Measurements from ENCODE around the gene SLC25A42. TPM values are rescaled to one million over a fixed set of nuclear protein-coding genes. Genes with fewer than 3 reads are reported as not detected.

SLC25A42 gene
- total and polyA plus RNA-seq, 5 donors = 13.4 to 18.7 (median 13.8) TPM

DNA sequence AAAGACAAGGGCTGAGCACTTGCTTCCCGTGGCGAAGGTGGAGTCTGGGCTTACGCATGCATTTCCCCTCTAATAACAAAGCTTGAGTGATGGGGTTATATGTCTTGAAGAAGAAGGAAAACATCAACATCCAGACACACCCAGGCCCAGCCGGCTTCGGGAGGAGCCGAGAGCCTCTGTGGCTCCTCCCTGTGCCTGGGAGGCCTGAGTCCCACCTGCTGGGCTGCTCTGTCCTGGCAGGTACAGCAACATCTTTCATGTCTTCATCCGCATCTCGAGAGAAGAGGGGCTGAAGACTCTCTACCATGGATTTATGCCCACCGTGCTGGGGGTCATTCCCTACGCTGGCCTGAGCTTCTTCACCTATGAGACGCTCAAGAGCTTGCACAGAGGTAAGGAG, 43.9 kb downstream of the SLC25A42 start:
- H3K4me1 ChIP-seq (ENCODE audit: control insufficient read depth, insufficient read depth, low read length) = no peaks in the 10 kb centered on the region
- H3K4me3 ChIP-seq (ENCODE audit: low read length) = no peak overlapping the region
- intact Hi-C loops (cut with DNase I) = no loop called here
- ATAC-seq = no peak
- 85% methylated on average over 11 of the region's 11 CpGs for WGBS
- H3K9me3 ChIP-seq (ENCODE audit: control insufficient read depth, low read length) = no peaks in the 10 kb centered on the region
- no peaks in the 10 kb centered on the region for H3K27me3 ChIP-seq (ENCODE audit: control insufficient read depth, insufficient read depth)
- DNase-seq = no peak
- no peak overlapping the region for H3K27ac ChIP-seq (ENCODE audit: low read length)

DNA sequence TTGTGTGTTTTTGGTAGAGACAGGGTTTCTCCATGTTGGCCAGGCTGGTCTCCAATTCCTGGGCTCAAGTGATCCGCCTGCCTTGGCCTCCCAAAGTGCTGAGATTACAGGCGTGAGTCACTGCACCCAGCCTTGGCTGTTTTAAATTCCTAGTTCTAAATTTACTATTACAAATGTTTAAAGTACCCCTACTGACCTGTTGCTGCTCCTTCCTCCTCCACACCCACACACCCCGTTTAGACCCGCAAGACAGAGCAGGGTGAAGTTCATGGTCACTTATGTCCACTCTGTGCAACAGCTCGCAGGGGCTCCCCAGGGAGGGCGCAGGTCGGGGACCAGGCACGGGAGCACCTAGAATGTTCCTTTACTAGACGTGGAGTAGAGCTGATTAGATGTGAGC, 45.8 kb downstream of the SLC25A42 start:
- Histone ChIP-seq H3K9me3 (ENCODE audit: control insufficient read depth, low read length) (no peaks in the 10 kb centered on the region), H3K4me1 (ENCODE audit: control insufficient read depth, insufficient read depth, low read length) (no peaks in the 10 kb centered on the region), H3K27me3 (ENCODE audit: control insufficient read depth, insufficient read depth) (no peaks in the 10 kb centered on the region), H3K27ac (ENCODE audit: low read length) (no peak overlapping the region), H3K4me3 (ENCODE audit: low read length) (no peak overlapping the region)
- 68% methylated on average over 9 of the region's 9 CpGs for WGBS
- intact Hi-C loops (cut with DNase I) = no loop called here
- DNase-seq = no peak
- ATAC-seq = no peak

DNA sequence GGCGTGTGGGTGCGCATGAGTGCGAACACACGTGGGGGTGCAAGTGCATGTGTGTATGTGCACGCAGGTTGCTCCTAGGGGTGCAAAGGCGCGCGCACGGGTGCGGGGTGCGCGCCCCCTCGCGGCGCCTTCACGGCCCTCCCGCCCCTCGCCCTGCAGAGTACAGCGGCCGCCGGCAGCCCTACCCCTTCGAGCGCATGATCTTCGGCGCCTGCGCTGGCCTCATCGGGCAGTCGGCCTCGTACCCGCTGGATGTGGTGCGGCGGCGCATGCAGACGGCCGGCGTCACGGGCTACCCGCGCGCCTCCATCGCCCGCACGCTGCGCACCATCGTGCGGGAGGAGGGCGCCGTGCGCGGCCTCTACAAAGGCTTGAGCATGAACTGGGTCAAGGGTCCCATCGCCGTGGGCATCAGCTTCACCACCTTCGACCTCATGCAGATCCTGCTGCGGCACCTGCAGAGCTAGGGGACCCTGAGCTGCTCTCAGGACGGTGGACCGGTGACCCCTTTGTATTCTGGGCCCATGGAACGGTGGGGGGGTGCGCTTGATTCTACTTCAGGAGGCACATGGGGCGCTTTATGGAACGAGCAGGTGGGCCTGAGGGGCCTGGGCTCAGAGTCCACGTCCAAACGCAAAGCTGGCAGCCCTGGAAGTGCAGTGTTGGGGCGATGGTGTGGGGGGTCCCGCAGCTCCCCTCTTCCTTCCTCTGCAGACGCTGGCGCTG, 46.8 kb downstream of the SLC25A42 start:
- intact Hi-C loops (cut with DNase I) = no loop called here
- Histone ChIP-seq H3K9me3 (ENCODE audit: control insufficient read depth, low read length) (no peaks in the 10 kb centered on the region), H3K27me3 (ENCODE audit: control insufficient read depth, insufficient read depth) (no peaks in the 10 kb centered on the region), H3K27ac (ENCODE audit: low read length) (no peak overlapping the region), H3K4me1 (ENCODE audit: control insufficient read depth, insufficient read depth, low read length) (no peaks in the 10 kb centered on the region), H3K4me3 (ENCODE audit: low read length) (no peak overlapping the region)
- DNase-seq = peak in 2 of 3 donors; percentile 69 to 71
- peak; percentile 5 to 11 for ATAC-seq
- WGBS = 21% methylated on average over 66 of the region's 66 CpGs

DNA sequence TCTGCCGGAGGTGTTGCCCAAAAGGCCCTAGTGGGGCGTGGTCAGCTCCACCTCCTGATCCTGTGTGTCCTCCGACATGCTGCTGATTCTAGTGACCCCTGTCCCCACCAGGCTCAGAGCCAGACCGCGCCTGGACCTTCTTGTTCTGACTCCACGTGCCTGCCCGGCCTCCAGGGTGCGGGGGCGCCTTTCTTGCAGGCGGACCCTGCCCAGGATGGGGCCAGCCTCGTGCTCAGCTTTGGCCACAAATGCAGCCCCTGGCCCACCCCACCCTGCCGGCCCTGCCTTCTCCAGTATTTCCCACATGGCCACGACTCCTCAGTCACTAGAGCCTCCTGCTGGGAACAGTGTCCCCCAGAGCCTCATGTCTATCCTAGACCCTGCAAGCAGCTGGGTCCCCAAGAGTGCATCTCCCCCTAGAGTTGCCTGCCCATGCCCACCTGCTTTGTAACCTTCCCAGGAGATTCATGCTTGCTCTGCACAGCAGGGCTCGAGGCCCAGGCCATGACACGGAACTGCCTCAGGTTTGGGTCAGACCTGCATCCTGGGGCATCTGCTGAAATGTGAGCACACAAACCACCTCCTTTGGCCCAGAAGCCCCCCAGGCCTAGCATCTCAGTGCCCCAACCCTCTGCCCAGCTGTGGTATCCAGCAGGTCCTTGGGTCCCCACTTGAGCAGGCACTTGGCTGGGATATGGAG, 47.5 kb downstream of the SLC25A42 start:
- Histone ChIP-seq H3K9me3 (ENCODE audit: control insufficient read depth, low read length) (no peaks in the 10 kb centered on the region), H3K27ac (ENCODE audit: low read length) (no peak overlapping the region), H3K4me1 (ENCODE audit: control insufficient read depth, insufficient read depth, low read length) (no peaks in the 10 kb centered on the region), H3K4me3 (ENCODE audit: low read length) (no peak overlapping the region), H3K27me3 (ENCODE audit: control insufficient read depth, insufficient read depth) (no peaks in the 10 kb centered on the region)
- intact Hi-C loops (cut with DNase I) = no loop called here
- WGBS = 78% methylated on average over 15 of the region's 15 CpGs
- ATAC-seq = peak in 1 of 2 donors; percentile 5
- DNase-seq = no peak

DNA sequence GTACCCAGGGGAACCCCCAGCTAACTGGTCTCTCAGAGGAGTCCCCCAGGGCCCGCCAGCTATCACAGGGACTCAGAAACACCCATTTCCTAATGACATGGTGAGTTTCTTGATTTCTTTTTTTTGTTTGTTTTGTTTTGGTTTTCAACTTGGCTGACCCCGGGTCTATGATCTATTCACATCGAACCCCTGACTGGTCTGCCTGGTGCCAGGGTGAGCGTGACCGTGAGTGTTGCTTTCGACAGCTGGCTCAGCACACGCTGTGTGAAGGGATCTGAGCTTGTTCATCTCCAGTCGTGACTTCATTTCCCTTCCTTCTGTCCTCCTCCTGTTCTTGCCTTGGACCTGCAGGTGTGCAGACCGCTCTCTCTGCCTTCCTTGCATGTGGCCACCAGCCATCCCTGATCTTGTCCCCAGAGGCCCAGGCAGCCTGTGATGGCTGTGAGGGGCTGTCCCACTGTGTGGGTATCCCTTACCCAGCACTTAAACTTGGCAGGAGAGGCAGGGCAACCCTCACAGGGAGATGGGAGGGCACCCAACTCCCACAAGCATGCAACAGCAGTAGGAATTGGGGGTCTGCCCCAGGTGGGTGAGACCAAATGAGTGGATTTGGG, 48.3 kb downstream of the SLC25A42 start:
- DNase-seq (peak in 1 of 3 donors; percentile 34), ATAC-seq (no peak)
- intact Hi-C loops (cut with DNase I) = no loop called here
- 69% methylated on average over 9 of the region's 9 CpGs for WGBS
- Histone ChIP-seq H3K4me1 (ENCODE audit: control insufficient read depth, insufficient read depth, low read length) (no peaks in the 10 kb centered on the region), H3K9me3 (ENCODE audit: control insufficient read depth, low read length) (no peaks in the 10 kb centered on the region), H3K27me3 (ENCODE audit: control insufficient read depth, insufficient read depth) (no peaks in the 10 kb centered on the region), H3K4me3 (ENCODE audit: low read length) (no peak overlapping the region), H3K27ac (ENCODE audit: low read length) (no peak overlapping the region)

DNA sequence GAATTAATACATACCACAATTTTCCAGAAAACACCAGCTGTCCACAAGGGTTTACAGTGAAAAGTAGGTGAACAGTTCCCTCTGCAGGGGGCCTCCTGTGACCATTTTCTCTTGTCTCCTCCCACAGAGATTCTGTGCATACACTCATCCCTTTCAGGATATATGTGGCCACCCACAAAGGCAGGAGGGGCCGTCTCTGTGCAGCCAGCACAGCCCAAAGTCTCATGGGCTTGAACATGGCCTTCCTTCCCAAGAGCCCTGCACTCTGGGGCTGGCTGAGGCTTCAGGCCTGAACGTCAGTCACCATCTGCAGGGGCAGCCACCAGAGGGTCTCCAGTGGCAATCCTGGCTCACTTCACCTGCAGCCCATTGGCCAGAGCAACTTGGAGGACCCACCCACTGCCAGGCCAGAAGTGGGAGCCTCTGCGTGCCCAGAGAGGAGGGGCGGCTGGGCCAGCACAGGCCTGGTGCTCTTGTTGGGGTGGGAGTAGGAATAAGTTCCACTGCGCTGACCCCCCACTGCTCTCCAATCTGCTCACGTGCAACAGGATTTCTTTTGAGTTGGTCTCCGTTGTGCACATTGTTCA, 49.3 kb downstream of the SLC25A42 start:
- Histone ChIP-seq H3K27me3 (ENCODE audit: control insufficient read depth, insufficient read depth) (no peaks in the 10 kb centered on the region), H3K4me1 (ENCODE audit: control insufficient read depth, insufficient read depth, low read length) (no peaks in the 10 kb centered on the region), H3K9me3 (ENCODE audit: control insufficient read depth, low read length) (no peaks in the 10 kb centered on the region), H3K4me3 (ENCODE audit: low read length) (no peak overlapping the region), H3K27ac (ENCODE audit: low read length) (no peak overlapping the region)
- ATAC-seq = no peak
- intact Hi-C loops (cut with DNase I) = no loop called here
- DNase-seq = no peak
- WGBS = 40% methylated on average over 7 of the region's 7 CpGs

DNA sequence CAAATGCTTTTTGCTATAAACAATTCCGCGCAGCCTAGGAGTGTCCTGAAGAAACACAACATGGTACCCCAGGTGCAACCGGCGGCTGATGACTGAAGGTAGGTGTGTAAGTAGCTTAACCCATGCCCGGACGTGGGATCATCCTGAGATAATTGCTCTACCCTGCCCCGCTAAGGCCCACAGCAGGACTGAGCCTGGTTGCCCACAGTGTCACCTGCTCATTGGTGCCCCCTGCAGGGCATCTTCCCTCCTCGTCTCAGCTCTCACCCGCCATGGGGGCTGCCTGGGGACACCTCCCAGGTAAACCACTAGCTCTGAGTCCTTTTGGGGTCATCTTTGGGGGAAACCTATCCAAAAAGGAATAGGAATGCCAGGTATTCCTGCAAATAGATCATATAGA, 52.2 kb downstream of the SLC25A42 start:
- no peak overlapping the region for H3K4me3 ChIP-seq (ENCODE audit: low read length)
- ATAC-seq = no peak
- WGBS = 73% methylated on average over 9 of the region's 9 CpGs
- DNase-seq = no peak
- no peaks in the 10 kb centered on the region for H3K9me3 ChIP-seq (ENCODE audit: control insufficient read depth, low read length)
- no peaks in the 10 kb centered on the region for H3K27me3 ChIP-seq (ENCODE audit: control insufficient read depth, insufficient read depth)
- H3K27ac ChIP-seq (ENCODE audit: low read length) = no peak overlapping the region
- no peaks in the 10 kb centered on the region for H3K4me1 ChIP-seq (ENCODE audit: control insufficient read depth, insufficient read depth, low read length)
- intact Hi-C loops (cut with DNase I) = no loop called here

DNA sequence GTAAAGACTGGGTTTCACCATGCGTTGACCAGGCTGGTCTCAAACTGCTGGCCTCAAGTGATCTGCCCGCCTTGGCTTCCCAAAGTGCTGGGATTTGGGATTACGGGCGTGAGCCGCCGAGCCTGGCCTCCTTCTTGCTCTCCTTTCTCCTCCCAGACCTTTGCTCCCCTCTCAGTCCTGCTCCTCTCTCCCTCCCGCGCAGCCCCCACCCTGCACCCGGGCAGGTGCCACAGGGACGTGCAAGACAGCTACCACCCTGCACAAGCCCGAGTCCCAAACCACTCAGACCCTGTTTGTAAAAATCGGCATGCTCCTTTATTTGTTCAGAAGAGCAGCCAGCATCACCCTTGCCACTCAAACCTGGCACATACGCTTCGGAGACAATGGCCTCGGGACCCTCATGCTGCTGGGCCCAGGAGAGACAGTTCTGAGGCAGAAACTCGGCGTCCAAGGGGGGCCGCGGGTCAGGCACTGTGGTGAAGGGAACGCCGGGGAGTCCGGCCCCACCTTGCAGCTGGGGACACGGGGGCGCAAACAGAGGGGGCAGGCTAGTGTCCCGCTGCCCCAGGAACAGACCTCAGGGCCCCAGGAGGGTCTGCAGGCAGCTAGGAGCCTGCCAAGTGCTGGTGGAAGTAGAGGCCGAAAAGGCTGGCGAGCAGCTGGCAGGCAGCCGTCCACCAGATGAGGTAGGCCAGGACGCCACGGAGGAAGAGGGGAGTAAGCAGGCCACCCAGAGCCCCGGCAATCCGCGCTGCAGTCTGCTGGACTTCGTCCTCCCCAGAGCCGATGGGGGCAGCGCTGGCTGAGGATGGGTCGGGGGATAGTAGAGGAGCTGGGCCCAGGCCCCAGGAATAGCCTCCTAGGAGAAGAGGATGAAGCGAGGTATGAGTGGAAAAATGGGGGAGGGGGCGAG, 55.8 kb downstream of the SLC25A42 start:
- intact Hi-C loops (cut with DNase I) = no loop called here
- no peaks in the 10 kb centered on the region for H3K27me3 ChIP-seq (ENCODE audit: control insufficient read depth, insufficient read depth)
- WGBS = 92% methylated on average over 39 of the region's 39 CpGs
- DNase-seq (peak in 2 of 3 donors; percentile 50 to 57), ATAC-seq (peak in 1 of 2 donors; percentile 10)
- H3K27ac ChIP-seq (ENCODE audit: low read length) = no peak overlapping the region
- H3K4me1 ChIP-seq (ENCODE audit: control insufficient read depth, insufficient read depth, low read length) = no peaks in the 10 kb centered on the region
- H3K4me3 ChIP-seq (ENCODE audit: low read length) = no peak overlapping the region
- H3K9me3 ChIP-seq (ENCODE audit: control insufficient read depth, low read length) = no peaks in the 10 kb centered on the region

DNA sequence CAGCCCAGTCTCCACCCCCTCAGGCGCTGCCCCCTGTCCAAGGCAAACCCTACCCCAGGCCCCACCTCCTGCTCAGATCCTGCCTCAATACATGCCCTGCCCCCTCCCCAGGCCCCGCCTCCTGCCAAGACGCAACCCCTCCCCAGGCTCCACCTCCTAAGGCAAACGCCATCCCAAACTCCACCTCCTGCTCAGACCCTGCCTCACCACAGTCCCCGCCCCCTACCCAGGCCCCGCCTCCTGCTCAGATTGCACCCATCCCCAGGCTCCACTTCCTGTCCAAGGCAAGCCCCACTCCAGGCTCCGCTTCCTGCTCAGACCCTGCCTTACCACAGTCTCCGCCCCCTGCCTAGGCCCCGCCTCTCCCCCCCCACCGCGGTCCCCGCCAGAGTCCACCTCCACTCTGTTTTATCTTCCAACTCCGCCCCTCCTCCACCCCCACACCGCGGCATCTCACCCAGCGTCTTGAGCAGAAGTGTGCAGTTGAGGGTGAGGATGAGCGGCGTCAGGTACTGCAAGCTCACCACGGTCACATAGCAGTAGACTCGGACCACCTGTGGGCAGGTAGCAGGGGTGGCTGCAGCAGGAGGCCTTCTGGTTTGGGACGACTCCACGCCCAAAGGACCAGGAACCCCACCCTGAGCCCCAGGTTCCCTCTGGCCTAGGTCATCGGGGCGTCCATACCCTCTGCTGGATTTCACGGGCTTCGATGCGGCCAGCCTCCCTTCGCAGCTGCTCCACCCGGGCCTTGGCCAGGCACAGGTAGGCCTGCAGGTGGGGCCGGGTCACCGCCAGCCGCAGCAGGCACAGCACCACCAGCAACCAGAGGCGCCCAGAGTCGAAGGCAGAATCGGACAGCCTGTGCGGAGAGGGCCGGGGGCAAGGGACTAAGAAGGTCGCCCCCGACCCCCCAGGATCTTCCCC, 56.8 kb downstream of the SLC25A42 start:
- peak; percentile 76 to 91 for ATAC-seq
- intact Hi-C loops (cut with DNase I) = no loop called here
- Histone ChIP-seq H3K27me3 (ENCODE audit: control insufficient read depth, insufficient read depth) (no peaks in the 10 kb centered on the region), H3K9me3 (ENCODE audit: control insufficient read depth, low read length) (no peaks in the 10 kb centered on the region), H3K27ac (ENCODE audit: low read length) (no peak overlapping the region), H3K4me3 (ENCODE audit: low read length) (no peak overlapping the region), H3K4me1 (ENCODE audit: control insufficient read depth, insufficient read depth, low read length) (no peaks in the 10 kb centered on the region)
- DNase-seq = peak; percentile 75 to 88 (median 85)
- 59% methylated on average over 39 of the region's 39 CpGs for WGBS

DNA sequence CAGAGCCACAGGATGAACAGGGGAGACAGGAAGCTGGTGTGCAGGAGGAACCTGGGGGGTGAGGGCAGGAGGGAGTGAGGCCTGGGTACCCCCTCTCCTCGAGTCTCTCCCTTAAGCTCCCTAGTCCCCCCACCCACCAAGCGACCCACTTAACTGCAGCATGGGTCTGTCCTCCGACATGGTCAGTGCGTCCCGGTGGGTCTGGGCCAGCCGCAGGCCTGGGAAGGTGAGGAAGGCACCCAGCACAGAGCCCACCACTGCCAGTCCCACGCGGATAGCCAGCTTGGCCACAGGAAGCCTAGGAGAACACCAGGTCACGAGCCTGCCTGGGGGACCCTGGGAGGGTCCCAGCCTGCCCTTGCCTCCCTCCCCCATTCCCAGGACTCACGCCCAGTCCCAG, 57.6 kb downstream of the SLC25A42 start:
- H3K4me1 ChIP-seq (ENCODE audit: control insufficient read depth, insufficient read depth, low read length) = no peaks in the 10 kb centered on the region
- DNase-seq = peak in 1 of 3 donors; percentile 45
- no peaks in the 10 kb centered on the region for H3K9me3 ChIP-seq (ENCODE audit: control insufficient read depth, low read length)
- no peak overlapping the region for H3K27ac ChIP-seq (ENCODE audit: low read length)
- H3K4me3 ChIP-seq (ENCODE audit: low read length) = no peak overlapping the region
- H3K27me3 ChIP-seq (ENCODE audit: control insufficient read depth, insufficient read depth) = no peaks in the 10 kb centered on the region
- 88% methylated on average over 10 of the region's 10 CpGs for WGBS
- peak; percentile 4 to 30 for ATAC-seq
- intact Hi-C loops (cut with DNase I) = no loop called here

Data from right cardiac atrium (tissue), 5 donors.